ENCODE results near the gene TGFBR3.

DNA sequence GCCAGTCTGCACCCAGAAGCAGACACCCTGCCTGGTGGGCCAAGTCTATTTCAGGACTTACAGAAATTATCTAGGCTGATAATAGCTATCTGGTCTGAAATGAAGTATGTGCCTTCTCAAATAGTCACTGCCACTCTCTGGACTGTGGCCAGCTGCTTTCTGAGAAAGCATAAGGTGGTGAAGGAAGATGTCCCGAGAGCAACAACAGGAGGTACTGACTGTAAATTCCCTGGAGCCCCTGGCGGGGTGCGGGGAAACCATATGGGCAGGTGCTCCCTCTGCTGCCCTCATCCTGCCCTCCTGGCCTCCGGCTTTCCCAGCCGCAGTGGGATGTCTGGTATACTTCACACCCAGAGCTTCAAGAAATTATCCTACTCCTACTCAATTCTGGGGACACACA, 86.8 kb downstream of the TGFBR3 start:
- TF ChIP-seq, protein P1, sequence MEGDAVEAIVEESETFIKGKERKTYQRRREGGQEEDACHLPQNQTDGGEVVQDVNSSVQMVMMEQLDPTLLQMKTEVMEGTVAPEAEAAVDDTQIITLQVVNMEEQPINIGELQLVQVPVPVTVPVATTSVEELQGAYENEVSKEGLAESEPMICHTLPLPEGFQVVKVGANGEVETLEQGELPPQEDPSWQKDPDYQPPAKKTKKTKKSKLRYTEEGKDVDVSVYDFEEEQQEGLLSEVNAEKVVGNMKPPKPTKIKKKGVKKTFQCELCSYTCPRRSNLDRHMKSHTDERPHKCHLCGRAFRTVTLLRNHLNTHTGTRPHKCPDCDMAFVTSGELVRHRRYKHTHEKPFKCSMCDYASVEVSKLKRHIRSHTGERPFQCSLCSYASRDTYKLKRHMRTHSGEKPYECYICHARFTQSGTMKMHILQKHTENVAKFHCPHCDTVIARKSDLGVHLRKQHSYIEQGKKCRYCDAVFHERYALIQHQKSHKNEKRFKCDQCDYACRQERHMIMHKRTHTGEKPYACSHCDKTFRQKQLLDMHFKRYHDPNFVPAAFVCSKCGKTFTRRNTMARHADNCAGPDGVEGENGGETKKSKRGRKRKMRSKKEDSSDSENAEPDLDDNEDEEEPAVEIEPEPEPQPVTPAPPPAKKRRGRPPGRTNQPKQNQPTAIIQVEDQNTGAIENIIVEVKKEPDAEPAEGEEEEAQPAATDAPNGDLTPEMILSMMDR (IDR thresholded peaks at IDR 0.05; ENCODE audit: low read length): no peak
- TF ChIP-seq EZH2 (IDR thresholded peaks at IDR 0.05; ENCODE audit: borderline replicate concordance, low read length): no peak
